K562 (cell line): ENCODE data around the gene VASH1. TPM values are rescaled to one million over a fixed set of nuclear protein-coding genes. Genes with fewer than 3 reads are reported as not detected.

Source experiments
- BCLAF1 ChIP-seq, 2 experiments: fragments of 450-650 bp in 1 of 2; IDR thresholded peaks; 2 replicates each; pipeline ENCODE4 v1.6.1; 2011 to 2017; ENCODE audit warnings: low read depth in 2 of 2, antibody characterized with exemption in 1 of 2, borderline replicate concordance in 1 of 2, low read length in 1 of 2, mild to moderate bottlenecking in 1 of 2, mixed read lengths in 1 of 2; ENCODE audit not compliant: control insufficient read depth in 1 of 2
- CHD1 ChIP-seq: fragments of 200-600 bp; sonication (generic); IDR thresholded peaks from one replicate; pipeline ENCODE4 v1.6.1; 2012; ENCODE audit warnings: mild to moderate bottlenecking, moderate library complexity, low read length, inconsistent platforms
- DMBX1 ChIP-seq: fragments of 250-450 bp; sonication (Bioruptor Pico); IDR thresholded peaks from 2 replicates; pipeline ENCODE4 v1.8.0; 2022; ENCODE audit warnings: inconsistent platforms, mild to moderate bottlenecking, moderate library complexity, borderline replicate concordance
- ELK3 ChIP-seq: fragments of 450-650 bp; formaldehyde crosslinking; IDR thresholded peaks from 2 replicates; pipeline ENCODE4 v1.4.0; 2020; ENCODE audit warnings: mild to moderate bottlenecking
- GTF2A2 ChIP-seq: IDR thresholded peaks from 2 replicates; pipeline ENCODE4 v1.6.1; 2016; ENCODE audit warnings: mild to moderate bottlenecking, missing genetic modification characterization, missing compliant biosample characterization
- HES1 ChIP-seq: fragments of 450-650 bp; IDR thresholded peaks from 2 replicates; pipeline ENCODE4 v1.6.1; 2016; ENCODE audit warnings: low read depth, mild to moderate bottlenecking, moderate library complexity
- IFI16 ChIP-seq: fragments of 250-450 bp; sonication (Bioruptor Pico); IDR thresholded peaks from 2 replicates; pipeline ENCODE4 v2.1.2; 2022; ENCODE audit warnings: mild to moderate bottlenecking, inconsistent platforms
- IRF2 ChIP-seq: sonication (generic); formaldehyde crosslinking; IDR thresholded peaks from 2 replicates; pipeline ENCODE4 v1.8.1; 2022; ENCODE audit warnings: mild to moderate bottlenecking, missing genetic modification reagents
- KDM1A ChIP-seq, 2 experiments: fragments of 450-650 bp; IDR thresholded peaks; 2 replicates each; pipeline ENCODE4 v1.6.1; 2016; ENCODE audit warnings: mild to moderate bottlenecking in 2 of 2
- PCBP1 ChIP-seq: fragments of 200-400 bp; formaldehyde crosslinking; IDR thresholded peaks from 2 replicates; pipeline ENCODE4 v1.6.1; 2018; ENCODE audit warnings: mild to moderate bottlenecking, low read depth, low read length; ENCODE audit not compliant: poor library complexity, severe bottlenecking
- PRMT5 ChIP-seq: sonication (generic); formaldehyde crosslinking; IDR thresholded peaks from 2 replicates; pipeline ENCODE4 v1.5.0; 2020; ENCODE audit warnings: missing genetic modification reagents
- SIN3A ChIP-seq, 2 experiments: fragments of 150-350 bp in 1 of 2; IDR thresholded peaks; 2 replicates each; pipeline ENCODE4 v1.6.1; 2011 to 2016; ENCODE audit warnings: borderline replicate concordance in 2 of 2, low read depth in 2 of 2, low read length in 2 of 2, mild to moderate bottlenecking in 2 of 2, moderate library complexity in 2 of 2; ENCODE audit not compliant: control insufficient read depth in 1 of 2
- SIN3B ChIP-seq: fragments of 450-650 bp; IDR thresholded peaks from 2 replicates; pipeline ENCODE4 v1.6.1; 2017; ENCODE audit warnings: low read depth, mild to moderate bottlenecking, moderate library complexity
- STAT5A ChIP-seq: IDR thresholded peaks from 2 replicates; pipeline ENCODE4 v1.6.1; 2012; ENCODE audit warnings: low read length, inconsistent platforms, borderline replicate concordance
- ZMIZ1 ChIP-seq, 2 experiments: fragments of 150-350 bp in 1 of 2; IDR thresholded peaks; 2 replicates each; pipeline ENCODE4 v1.6.1; 2012 to 2016; ENCODE audit warnings: low read depth in 2 of 2, low read length in 2 of 2, mild to moderate bottlenecking in 1 of 2, moderate library complexity in 1 of 2
- ZNF511 ChIP-seq: sonication (generic); formaldehyde crosslinking; IDR thresholded peaks from 2 replicates; pipeline ENCODE4 v1.8.0; 2022; ENCODE audit warnings: mild to moderate bottlenecking, missing genetic modification reagents
- ZSCAN29 ChIP-seq: fragments of 450-650 bp; IDR thresholded peaks from 2 replicates; pipeline ENCODE4 v1.6.1; 2017
- polyA plus RNA-seq, 8 experiments: library from polyadenylated mRNA; depleted of rRNA in 4 of 8; stranded (reverse) in 5 of 8; unstranded in 3 of 8; fragments of >200 nt; fragmentation: Nextera tagmentation in 2 of 8; fragmentation: Illumina TruSeq in 1 of 8; extraction: Ambion mirVana in 2 of 8; extraction: Trizol in 1 of 8; gene quantifications; 2 replicates each; pipeline versions ENCODE4 v1.2.1 to v1.2.3, GENCODE V29; 2011 to 2014; ENCODE audit warnings: inconsistent platforms in 1 of 8, missing spikeins in 1 of 8
- total RNA-seq, 7 experiments: library from RNA; depleted of rRNA in 6 of 7; stranded (reverse); fragments of >200 nt in 6 of 7; fragmentation: Illumina TruSeq in 2 of 7; extraction: Trizol in 2 of 7; gene quantifications; 2 replicates each; pipeline versions ENCODE4 v1.2.1 to v1.2.3, GENCODE V29; 2011 to 2021; ENCODE audit warnings: low replicate concordance in 1 of 7

The VASH1 gene
- total and polyA plus RNA-seq, 9 of the 15 experiments (the other 6 are each of a cell fraction or from before 2014, with no cell fraction given) = 0.01 to 0.43 (median 0.13) TPM; not detected in 1

GRCh38 chr14:76812422-76813383, 51.4 kb downstream of the VASH1 start, which contains the start of gene ANGEL1 (continued):
- TF ChIP-seq ZMIZ1 (IDR thresholded peaks at IDR 0.05; ENCODE audit: low read depth in 2 of 2, low read length in 2 of 2) (no peak), BCLAF1 (IDR thresholded peaks at IDR 0.05; ENCODE audit: borderline replicate concordance in 1 of 2, control insufficient read depth in 1 of 2, low read depth in 2 of 2, low read length in 1 of 2) (no peak), IFI16 (CRISPR knock-in tag) (no peak), ELK3 (CRISPR knock-in tag) (no peak), DMBX1 (CRISPR knock-in tag) (no peak), KDM1A (IDR thresholded peaks at IDR 0.05) (no peak), CHD1 (no peak), ZSCAN29 (no peak), HES1 (no peak), PRMT5 (no peak), IRF2 (CRISPR knock-in tag) (no peak), ZNF511 (CRISPR knock-in tag) (no peak), SIN3B (no peak), STAT5A (peak; percentile 27; the same call in 1 of the 2 replicates), SIN3A (IDR thresholded peaks at IDR 0.05; ENCODE audit: borderline replicate concordance in 2 of 2, control insufficient read depth in 1 of 2, low read depth in 2 of 2, low read length in 2 of 2) (peak; percentile 80 to 91; a peak in 3 of 4 replicates), GTF2A2 (tag) (no peak), PCBP1 (no peak)
